Mesangial cell (primary cell): ENCODE measurements around the gene VRTN. TPM values are rescaled to one million over a fixed set of nuclear protein-coding genes. Genes with fewer than 3 reads are reported as not detected.

Experiments used
- total RNA-seq: library from RNA; depleted of rRNA; stranded (reverse); fragments of >200 nt; gene quantifications from 2 replicates; pipeline ENCODE4 v1.2.3, GENCODE V29; 2015

VRTN gene
- not detected in 2 replicates for total RNA-seq

GRCh38 chr14:74348241-74348734 is at the start of gene VRTN:
Gene VRTN (plus strand): TSS chr14:74348471. CDS start chr14:74356784, 8,313 bp downstream.

GRCh38 chr14:74302634-74303569 is 45.4 kb upstream of the VRTN start, which contains the start of gene ABCD4:
Gene ABCD4 (minus strand): TSS chr14:74302934. CDS start chr14:74302912, 22 bp downstream.

Other genes starting within 250 kb of the VRTN start
- gene VSX2, start 109.0 kb upstream of the VRTN start, total RNA-seq, result not detected in 2 replicates
- gene ABCD4, start 45.5 kb upstream of the VRTN start, total RNA-seq, result 28.5 and 46.0 TPM in 2 replicates
- 0.25 TPM in 1 of 2 replicates, not detected in the other for gene SYNDIG1L, start 77.7 kb downstream of the VRTN start, total RNA-seq
- gene NPC2, start 144.8 kb downstream of the VRTN start, total RNA-seq, result 391 and 550 TPM in 2 replicates
- gene ISCA2, start 145.3 kb downstream of the VRTN start, total RNA-seq, result 34.4 and 34.7 TPM in 2 replicates